Measurements from ENCODE around the gene RPA1. TPM values are rescaled to one million over a fixed set of nuclear protein-coding genes. Genes with fewer than 3 reads are reported as not detected.

Gene RPA1
- total and polyA plus RNA-seq, 2 of the 8 experiments (the other 6 are each of a cell fraction or from before 2014, with no cell fraction given): 79.1 to 194 TPM

DNA sequence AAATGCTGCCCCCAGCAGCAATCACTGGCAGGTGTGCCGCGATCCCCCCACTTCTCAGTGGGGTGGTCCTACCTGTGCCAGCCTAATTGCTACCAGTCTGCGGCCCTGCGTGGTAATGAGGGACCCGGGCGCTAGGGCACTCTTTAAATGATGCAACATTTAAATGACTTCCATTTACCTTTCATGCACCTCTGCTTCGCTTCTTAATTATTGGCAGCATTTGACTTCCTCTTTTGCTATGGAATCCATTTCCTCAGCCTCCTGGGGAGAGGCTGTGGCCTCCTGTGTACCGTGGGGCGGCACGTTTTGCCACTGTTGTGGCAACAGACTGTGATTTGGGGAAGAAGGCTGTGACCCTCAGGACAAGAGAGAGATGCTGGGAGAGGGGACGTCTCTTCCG lies 86.1 kb downstream of the RPA1 start:
- no peak overlapping the region for H3K9ac ChIP-seq (replicated peaks in 1 of 4; ENCODE audit: extremely low read depth in 1 of 4, low read depth in 3 of 4, low read length in 3 of 4)
- H3K4me1 ChIP-seq (replicated peaks in 1 of 4; ENCODE audit: control insufficient read depth in 3 of 4, insufficient read depth in 4 of 4, low read length in 3 of 4): peaks cover 0 to 2% (median under 1%) of the 10 kb centered on the region in 4 experiments; a peak in 2 of 7 replicates
- DNase-seq (ENCODE audit: low read depth in 1 of 2, low spot score in 2 of 2): no peak
- WGBS, 2 experiments (ENCODE audit: extremely low coverage in 1 of 2, insufficient coverage in 1 of 2, insufficient read length in 1 of 2, insufficient replicate concordance in 2 of 2, low coverage in 1 of 2, low lambda C conversion rate in 2 of 2, missing lambda C conversion rate in 1 of 2): 78% methylated on average over 12 of the region's 12 CpGs; no CpG with 5 or more reads in 1 of the 2 experiments
- H2BK120ac ChIP-seq (replicated peaks; ENCODE audit: low read depth, low read length): no peak overlapping the region
- H3K4me2 ChIP-seq (ENCODE audit: insufficient read depth in 1 of 2, low read depth in 2 of 2, low read length in 2 of 2): no peak overlapping the region
- no peak overlapping the region for H3K4ac ChIP-seq (replicated peaks; ENCODE audit: insufficient read length, low read depth, low read length)
- H3K27ac ChIP-seq (ENCODE audit: low read depth, low read length): no peak overlapping the region
- POLR2A ChIA-PET (ENCODE audit: partially characterized antibody): no interaction called here
- no peak overlapping the region for H4K5ac ChIP-seq (ENCODE audit: insufficient read length, low read depth, low read length)
- no peak overlapping the region for H2BK12ac ChIP-seq (ENCODE audit: low read depth, low read length)
- no peak overlapping the region for H2BK5ac ChIP-seq (ENCODE audit: low read depth, low read length)
- no peak overlapping the region for H2BK15ac ChIP-seq (ENCODE audit: low read length)
- no peak overlapping the region for H3K56ac ChIP-seq (replicated peaks; ENCODE audit: insufficient read length, low read depth, low read length)
- H3K79me1 ChIP-seq (ENCODE audit: low read depth, low read length): no peaks in the 10 kb centered on the region
- H4K91ac ChIP-seq (replicated peaks; ENCODE audit: insufficient read length, low read length): no peak overlapping the region
- no peak overlapping the region for H3K14ac ChIP-seq (ENCODE audit: insufficient read length)
- H3K23ac ChIP-seq (ENCODE audit: insufficient read length): no peak overlapping the region
- H2AFZ ChIP-seq (ENCODE audit: low read length): no peak overlapping the region
- peaks cover 0 to 6% of the 10 kb centered on the region in 2 experiments for H4K20me1 ChIP-seq (replicated peaks in 1 of 2; ENCODE audit: control insufficient read depth in 1 of 2, insufficient read depth in 2 of 2, low read length in 2 of 2)
- no peak for TF ChIP-seq NRF1 (IDR thresholded peaks at IDR 0.05; ENCODE audit: low read depth, low read length)
- TF ChIP-seq CHD1 (IDR thresholded peaks at IDR 0.05; ENCODE audit: low read depth, low read length): no peak
- TF ChIP-seq HDAC6 (IDR thresholded peaks at IDR 0.05; ENCODE audit: low read depth, low read length): no peak
- TF ChIP-seq ZNF274 (IDR thresholded peaks at IDR 0.05; ENCODE audit: borderline replicate concordance, extremely low read depth, low read length): no peak
- TF ChIP-seq RNF2 (IDR thresholded peaks at IDR 0.05; ENCODE audit: borderline replicate concordance, low read depth, low read length, missing control alignments, poor library complexity, severe bottlenecking): no peak
- TF ChIP-seq JUND (IDR thresholded peaks at IDR 0.05; ENCODE audit: low read length): no peak
- no peak for TF ChIP-seq RBBP5 (IDR thresholded peaks at IDR 0.05; ENCODE audit: borderline replicate concordance, low read depth, low read length)
- TF ChIP-seq ASH2L (IDR thresholded peaks at IDR 0.05; ENCODE audit: low read length): no peak
- no peak for TF ChIP-seq SIRT6 (IDR thresholded peaks at IDR 0.05; ENCODE audit: low read length)
- no peak for TF ChIP-seq BRCA1 (IDR thresholded peaks at IDR 0.05; ENCODE audit: low read depth, low read length)
- no peak for TF ChIP-seq POU5F1 (IDR thresholded peaks at IDR 0.05; ENCODE audit: low read depth, low read length)
- no peak for TF ChIP-seq MAFK (IDR thresholded peaks at IDR 0.05; ENCODE audit: low read depth, low read length)
- H3K27me3 ChIP-seq (replicated peaks in 1 of 4; ENCODE audit: control insufficient read depth in 3 of 4, extremely low read depth in 1 of 4, insufficient read depth in 3 of 4, low read length in 3 of 4): peaks cover 3 to 19% (median 15%) of the 10 kb centered on the region in 4 experiments
- no peaks in the 10 kb centered on the region for H3K79me2 ChIP-seq (ENCODE audit: control insufficient read depth in 1 of 2, insufficient read depth in 2 of 2, low read length in 2 of 2)
- no peak overlapping the region for H2AK5ac ChIP-seq (ENCODE audit: low read depth, low read length)
- H3K18ac ChIP-seq (ENCODE audit: extremely low read depth, low read length): no peak overlapping the region
- H3K23me2 ChIP-seq (ENCODE audit: low read depth, low read length): no peaks in the 10 kb centered on the region; the same call in 1 of the 2 replicates
- no peak overlapping the region for H2BK20ac ChIP-seq (ENCODE audit: low read length)
- FAIRE-seq: no peak
- no peak overlapping the region for H4K8ac ChIP-seq (ENCODE audit: extremely low read depth, insufficient read depth, low read length)
- no peak overlapping the region for H3K4me3 ChIP-seq (ENCODE audit: extremely low read depth in 1 of 4, insufficient read depth in 2 of 4, low read depth in 3 of 4, low read length in 4 of 4)
- no peaks in the 10 kb centered on the region for H3K36me3 ChIP-seq (ENCODE audit: control insufficient read depth in 2 of 4, insufficient read depth in 4 of 4, low read length in 3 of 4)
- H3K9me3 ChIP-seq (ENCODE audit: insufficient read depth in 2 of 2, low read depth in 1 of 2, low read length in 1 of 2): no peaks in the 10 kb centered on the region
- CTCF ChIA-PET (ENCODE audit: partially characterized antibody): interaction anchor here (1.3 to 1.4 kb wide), 2 partner anchors 109 to 122 kb away, joined by 3 read pairs; partner anchors contain the start of gene RTN4RL1

All from H1 (cell line).